Karpas-422 (cell line): ENCODE measurements around the gene DNASE1L2. TPM values are rescaled to one million over a fixed set of nuclear protein-coding genes. Genes with fewer than 3 reads are reported as not detected.

Experiments used
- DNase-seq: peaks from one replicate; pipeline ENCODE4 v3.0.0-alpha.2; 2015
- H2AFZ ChIP-seq: fragments of 200-600 bp; sonication (generic); 2 replicates; pipeline ENCODE4 v1.6.1; 2014; ENCODE audit warnings: antibody characterized with exemption, low read length, mixed read lengths
- H3K27ac ChIP-seq: fragments of 200-600 bp; sonication (generic); 2 replicates; pipeline ENCODE4 v1.5.1; 2014; ENCODE audit warnings: mild to moderate bottlenecking, low read length, moderate library complexity
- H3K27me3 ChIP-seq: fragments of 200-600 bp; sonication (generic); 2 replicates; pipeline ENCODE4 v1.6.1; 2014; ENCODE audit warnings: low read length, mixed read lengths
- H3K36me3 ChIP-seq: fragments of 200-600 bp; sonication (generic); 2 replicates; pipeline ENCODE4 v1.6.1; 2014; ENCODE audit warnings: low read length, mixed read lengths; ENCODE audit not compliant: insufficient read depth
- H3K4me1 ChIP-seq: fragments of 200-600 bp; sonication (generic); 2 replicates; pipeline ENCODE4 v1.6.1; 2014; ENCODE audit warnings: mild to moderate bottlenecking, low read length, mixed read lengths
- H3K4me2 ChIP-seq: fragments of 200-600 bp; sonication (generic); 2 replicates; pipeline ENCODE4 v1.6.1; 2014; ENCODE audit warnings: low read length, low read depth, mild to moderate bottlenecking; ENCODE audit not compliant: poor library complexity, severe bottlenecking
- H3K4me3 ChIP-seq: fragments of 200-600 bp; sonication (generic); 2 replicates; pipeline ENCODE4 v1.5.1; 2014; ENCODE audit warnings: mild to moderate bottlenecking, antibody characterized with exemption, low read length, mixed read lengths
- H3K79me2 ChIP-seq: fragments of 200-600 bp; sonication (generic); 2 replicates; pipeline ENCODE4 v1.6.1; 2014; ENCODE audit warnings: mild to moderate bottlenecking, low read length, mixed read lengths
- H3K9ac ChIP-seq: fragments of 200-600 bp; sonication (generic); 2 replicates; pipeline ENCODE4 v1.6.0; 2014; ENCODE audit warnings: low read length
- H3K9me2 ChIP-seq: fragments of 200-600 bp; sonication (generic), shearing (Covaris generic); replicated peaks from 2 replicates; pipeline ENCODE4 v1.6.0; 2014; ENCODE audit warnings: mild to moderate bottlenecking, low read length, moderate library complexity; ENCODE audit not compliant: insufficient read depth
- H3K9me3 ChIP-seq: fragments of 300-700, 200-600 bp; sonication (generic); 2 replicates; pipeline ENCODE4 v1.6.1; 2014; ENCODE audit warnings: low read length, mixed read lengths
- H4K20me1 ChIP-seq: fragments of 200-600 bp; sonication (generic); 2 replicates; pipeline ENCODE4 v1.6.1; 2014; ENCODE audit warnings: mild to moderate bottlenecking, antibody characterized with exemption, low read length, low read depth; ENCODE audit not compliant: insufficient read depth
- total RNA-seq: library from RNA; depleted of rRNA; stranded (reverse); fragments of >200 nt; shearing (Covaris generic); gene quantifications from 2 replicates; pipeline ENCODE4 v1.2.3, GENCODE V29; 2014; ENCODE audit warnings: low replicate concordance

DNASE1L2 gene
- total RNA-seq, 1 experiment from 2014 or later: 0.78 TPM

GRCh38 chr16:2243031-2243528 lies 6.8 kb downstream of the DNASE1L2 start:
- Histone ChIP-seq H3K27ac (no peak overlapping the region), H3K4me3 (no peak overlapping the region), H3K9me2 (no peaks in the 10 kb centered on the region), H3K9me3 (no peaks in the 10 kb centered on the region), H3K9ac (no peak overlapping the region), H2AFZ (no peak overlapping the region), H4K20me1 (no peaks in the 10 kb centered on the region), H3K79me2 (no peaks in the 10 kb centered on the region), H3K4me1 (no peaks in the 10 kb centered on the region), H3K4me2 (no peak overlapping the region), H3K27me3 (no peaks in the 10 kb centered on the region), H3K36me3 (peaks cover 9% of the 10 kb centered on the region)
- DNase-seq: peak; percentile 66

- Histone ChIP-seq H2AFZ (no peak overlapping the region), H3K4me1 (no peaks in the 10 kb centered on the region), H3K36me3 (peaks cover 9% of the 10 kb centered on the region), H4K20me1 (no peaks in the 10 kb centered on the region), H3K4me2 (no peak overlapping the region), H3K79me2 (no peaks in the 10 kb centered on the region), H3K4me3 (no peak overlapping the region), H3K9ac (no peak overlapping the region), H3K27ac (no peak overlapping the region), H3K9me2 (no peaks in the 10 kb centered on the region), H3K9me3 (no peaks in the 10 kb centered on the region), H3K27me3 (no peaks in the 10 kb centered on the region)
- DNase-seq: no peak
These were observed 7.5 kb downstream of the DNASE1L2 start for GRCh38 chr16:2243781-2244180.

GRCh38 chr16:2244301-2244700 lies 8.1 kb downstream of the DNASE1L2 start:
- H3K4me1 ChIP-seq: no peaks in the 10 kb centered on the region
- DNase-seq: no peak
- no peak overlapping the region for H3K9ac ChIP-seq
- no peak overlapping the region for H3K4me2 ChIP-seq
- peaks cover 3% of the 10 kb centered on the region; the same call in 1 of the 2 replicates for H3K79me2 ChIP-seq
- H2AFZ ChIP-seq: no peak overlapping the region
- H3K9me2 ChIP-seq: no peaks in the 10 kb centered on the region
- no peak overlapping the region for H3K27ac ChIP-seq
- peaks cover 9% of the 10 kb centered on the region for H3K36me3 ChIP-seq
- H4K20me1 ChIP-seq: no peaks in the 10 kb centered on the region
- H3K27me3 ChIP-seq: no peaks in the 10 kb centered on the region
- no peaks in the 10 kb centered on the region for H3K9me3 ChIP-seq
- no peak overlapping the region for H3K4me3 ChIP-seq

GRCh38 chr16:2244926-2245795 lies 8.9 kb downstream of the DNASE1L2 start:
- Histone ChIP-seq H3K79me2 (peaks cover 8% of the 10 kb centered on the region), H2AFZ (no peak overlapping the region), H3K9me3 (no peaks in the 10 kb centered on the region), H3K4me3 (no peak overlapping the region), H3K9me2 (no peaks in the 10 kb centered on the region), H3K9ac (no peak overlapping the region), H3K36me3 (peaks cover 9% of the 10 kb centered on the region), H3K27me3 (no peaks in the 10 kb centered on the region), H4K20me1 (no peaks in the 10 kb centered on the region), H3K27ac (no peak overlapping the region), H3K4me2 (no peak overlapping the region), H3K4me1 (peaks cover 3% of the 10 kb centered on the region)
- no peak for DNase-seq

- Histone ChIP-seq H3K79me2 (peaks cover 17% of the 10 kb centered on the region), H3K9me3 (no peaks in the 10 kb centered on the region), H3K27me3 (no peaks in the 10 kb centered on the region), H4K20me1 (no peaks in the 10 kb centered on the region), H3K27ac (no peak overlapping the region), H3K4me1 (peaks cover 9% of the 10 kb centered on the region), H3K4me2 (no peak overlapping the region), H3K36me3 (peaks cover 9% of the 10 kb centered on the region), H3K9ac (no peak overlapping the region), H2AFZ (no peak overlapping the region), H3K4me3 (no peak overlapping the region), H3K9me2 (no peaks in the 10 kb centered on the region)
- no peak for DNase-seq
These were observed 10.1 kb downstream of the DNASE1L2 start for GRCh38 chr16:2246301-2246885.

- Histone ChIP-seq H3K27me3 (no peaks in the 10 kb centered on the region), H3K4me1 (peaks cover 25% of the 10 kb centered on the region), H3K36me3 (peaks cover 9% of the 10 kb centered on the region), H3K9ac (peak overlapping the region; percentile 86), H3K9me2 (no peaks in the 10 kb centered on the region), H2AFZ (no peak overlapping the region), H3K4me3 (peak overlapping the region; percentile 86), H3K27ac (peak overlapping the region; percentile 63), H4K20me1 (0 out of 2 replicates have a peak, but pooled peaks cover 4% of the 10 kb centered on the region), H3K79me2 (peaks cover 17% of the 10 kb centered on the region), H3K4me2 (peak overlapping the region; percentile 81), H3K9me3 (no peaks in the 10 kb centered on the region)
- DNase-seq: no peak
These were observed 14.5 kb downstream of the DNASE1L2 start for GRCh38 chr16:2250652-2251295.

GRCh38 chr16:2251296-2252111 lies 15.3 kb downstream of the DNASE1L2 start, which contains the start of gene ECI1:
Gene ECI1, minus strand, starts transcription at chr16:2251587. Its CDS starts 21 bp downstream, at chr16:2251566.
- peaks cover 17% of the 10 kb centered on the region for H3K79me2 ChIP-seq
- H2AFZ ChIP-seq: no peak within 1 kb of the TSS
- H3K4me1 ChIP-seq: peaks cover 25% of the 10 kb centered on the region
- H3K9ac ChIP-seq: peak within 1 kb of the TSS; percentile 86
- no peaks in the 10 kb centered on the region for H3K9me3 ChIP-seq
- no peaks in the 10 kb centered on the region for H3K27me3 ChIP-seq
- H3K4me3 ChIP-seq: peak within 1 kb of the TSS; percentile 86
- 0 out of 2 replicates have a peak, but pooled peaks cover 4% of the 10 kb centered on the region for H4K20me1 ChIP-seq
- H3K9me2 ChIP-seq: no peaks in the 10 kb centered on the region
- peaks cover 12% of the 10 kb centered on the region for H3K36me3 ChIP-seq
- DNase-seq: peak; percentile 98
- peak within 1 kb of the TSS; percentile 63 for H3K27ac ChIP-seq
- H3K4me2 ChIP-seq: peak within 1 kb of the TSS; percentile 81
